ENCODE results near the gene SRL.

SRL gene

GRCh38 chr16:4241928-4242283, at the start of gene SRL:
TSS of gene SRL (minus strand) at chr16:4242080. CDS start at chr16:4242067, 13 bp downstream.
- no peak for DNase-seq (ENCODE audit: low spot score)

- no peak for DNase-seq (ENCODE audit: low spot score)
These were observed 48.5 kb upstream of the SRL start for GRCh38 chr16:4290236-4290830.

GRCh38 chr16:4288148-4288921, 46.5 kb upstream of the SRL start:
- DNase-seq (ENCODE audit: low spot score), result peak; percentile 64

- peak; percentile 2 for DNase-seq (ENCODE audit: low spot score)
These were observed 43.3 kb upstream of the SRL start for GRCh38 chr16:4285167-4285566.

GRCh38 chr16:4283939-4284338, 42.1 kb upstream of the SRL start:
- DNase-seq (ENCODE audit: low spot score), result no peak

- no peak for DNase-seq (ENCODE audit: low spot score)
These were observed 41.6 kb upstream of the SRL start for GRCh38 chr16:4283441-4283840.

GRCh38 chr16:4280625-4281024, 38.7 kb upstream of the SRL start:
- no peak for DNase-seq (ENCODE audit: low spot score)

GRCh38 chr16:4277987-4278513, 36.2 kb upstream of the SRL start:
- DNase-seq (ENCODE audit: low spot score), result no peak

- DNase-seq (ENCODE audit: low spot score), result no peak
These were observed 34.0 kb upstream of the SRL start for GRCh38 chr16:4275861-4276260.

- DNase-seq (ENCODE audit: low spot score), result peak; percentile 38
These were observed 32.0 kb upstream of the SRL start for GRCh38 chr16:4273858-4274311.

GRCh38 chr16:4272114-4272956, 30.5 kb upstream of the SRL start:
- peak; percentile 65 for DNase-seq (ENCODE audit: low spot score)

GRCh38 chr16:4271176-4272113, 29.6 kb upstream of the SRL start:
- DNase-seq (ENCODE audit: low spot score), result peak; percentile 92

GRCh38 chr16:4270595-4270994, 28.7 kb upstream of the SRL start:
- no peak for DNase-seq (ENCODE audit: low spot score)

GRCh38 chr16:4270091-4270490, 28.2 kb upstream of the SRL start:
- no peak for DNase-seq (ENCODE audit: low spot score)

- peak; percentile 51 for DNase-seq (ENCODE audit: low spot score)
These were observed 24.5 kb upstream of the SRL start for GRCh38 chr16:4266372-4266771.

- no peak for DNase-seq (ENCODE audit: low spot score)
These were observed 23.8 kb upstream of the SRL start for GRCh38 chr16:4265676-4266075.

- DNase-seq (ENCODE audit: low spot score), result peak; percentile 43
These were observed 22.7 kb upstream of the SRL start for GRCh38 chr16:4264546-4264945.

- peak; percentile 96 for DNase-seq (ENCODE audit: low spot score)
These were observed 21.9 kb upstream of the SRL start for GRCh38 chr16:4263504-4264436.

- no peak for DNase-seq (ENCODE audit: low spot score)
These were observed 20.5 kb upstream of the SRL start for GRCh38 chr16:4262303-4262835.

Data from AG08396 (cell line).